Stimulated activated CD8-positive, alpha-beta memory T cell treated with anti-CD3 and anti-CD28 coated beads, Interleukin-4, amount 100 ng/mL, for 4 hours (primary cell): Measurements from ENCODE around the gene HOXB6.
A peak's percentile ranks its signal among the peaks of the same experiment; 100 is the strongest.

Experiments
- DNase-seq, 2 donors: peaks; one replicate each; pipeline ENCODE4 v3.0.0-alpha.2; 2020; ENCODE audit warnings: low read depth in 2 of 2, low spot score in 1 of 2

Gene HOXB6

GRCh38 chr17:48604770-48605329, at the start of gene HOXB6:
Gene HOXB6, minus strand, starts transcription at chr17:48604986. Its CDS starts 6,836 bp downstream, at chr17:48598150.
- DNase-seq = no peak

- no peak for DNase-seq
These were observed 45.0 kb upstream of the HOXB6 start for GRCh38 chr17:48649741-48650140.

- no peak for DNase-seq
These were observed 43.1 kb upstream of the HOXB6 start for GRCh38 chr17:48647963-48648245.

- no peak for DNase-seq
These were observed 42.5 kb upstream of the HOXB6 start for GRCh38 chr17:48647103-48647962.

- DNase-seq = peak in 1 of 2 donors; percentile 17
These were observed 41.7 kb upstream of the HOXB6 start for GRCh38 chr17:48646183-48647102.

- DNase-seq = no peak
These were observed 40.9 kb upstream of the HOXB6 start for GRCh38 chr17:48645639-48646182.

- no peak for DNase-seq
These were observed 40.2 kb upstream of the HOXB6 start for GRCh38 chr17:48644910-48645557.

- no peak for DNase-seq
These were observed 39.4 kb upstream of the HOXB6 start for GRCh38 chr17:48644159-48644558.

GRCh38 chr17:48643697-48644012, 38.9 kb upstream of the HOXB6 start:
- DNase-seq = no peak

- no peak for DNase-seq
These were observed 38.3 kb upstream of the HOXB6 start for GRCh38 chr17:48642843-48643696.

GRCh38 chr17:48642059-48642842, 37.5 kb upstream of the HOXB6 start:
- DNase-seq = no peak

- DNase-seq = no peak
These were observed 36.8 kb upstream of the HOXB6 start for GRCh38 chr17:48641541-48642058.

- no peak for DNase-seq
These were observed 36.0 kb upstream of the HOXB6 start for GRCh38 chr17:48640858-48641180.

GRCh38 chr17:48639982-48640857, 35.4 kb upstream of the HOXB6 start:
- no peak for DNase-seq

GRCh38 chr17:48639136-48639535, 34.4 kb upstream of the HOXB6 start:
- no peak for DNase-seq

GRCh38 chr17:48637323-48638260, 32.8 kb upstream of the HOXB6 start:
- DNase-seq = no peak
